Fibroblast of skin of left biceps (primary cell): ENCODE results near the gene NOX5.
"Not testable (repeated sequence)": the region's sequence is repeated elsewhere in the genome, so short reads cannot be mapped to it uniquely, and the experiment has no call there.

Source experiments
- DNase-seq, 2 experiments: peaks; one replicate each; pipeline ENCODE4 v3.0.0-alpha.2; 2013; ENCODE audit warnings: low read depth in 2 of 2

Gene NOX5

GRCh38 chr15:69058830-69059556 lies 44.5 kb downstream of the NOX5 start:
- DNase-seq, result peak; percentile 58 to 62

DNA sequence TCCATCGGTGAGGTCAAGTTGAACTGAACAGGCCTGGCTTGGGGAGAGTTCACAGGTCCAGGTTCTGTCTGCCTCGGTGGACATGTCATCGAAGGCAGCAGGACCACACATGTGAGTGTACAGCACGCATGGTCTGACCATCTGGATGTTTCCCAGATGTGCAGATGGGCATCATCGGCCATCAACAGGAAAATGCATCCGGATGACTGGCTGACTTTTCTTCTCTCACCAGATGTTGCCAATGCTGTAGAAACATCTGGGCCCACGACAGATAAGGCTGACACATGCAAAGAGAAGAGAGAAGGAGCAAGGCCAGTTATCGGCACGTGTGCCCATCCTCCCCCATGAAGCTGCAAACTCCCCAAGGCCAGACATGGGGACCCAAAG lies 45.1 kb downstream of the NOX5 start:
- no peak for DNase-seq

DNA sequence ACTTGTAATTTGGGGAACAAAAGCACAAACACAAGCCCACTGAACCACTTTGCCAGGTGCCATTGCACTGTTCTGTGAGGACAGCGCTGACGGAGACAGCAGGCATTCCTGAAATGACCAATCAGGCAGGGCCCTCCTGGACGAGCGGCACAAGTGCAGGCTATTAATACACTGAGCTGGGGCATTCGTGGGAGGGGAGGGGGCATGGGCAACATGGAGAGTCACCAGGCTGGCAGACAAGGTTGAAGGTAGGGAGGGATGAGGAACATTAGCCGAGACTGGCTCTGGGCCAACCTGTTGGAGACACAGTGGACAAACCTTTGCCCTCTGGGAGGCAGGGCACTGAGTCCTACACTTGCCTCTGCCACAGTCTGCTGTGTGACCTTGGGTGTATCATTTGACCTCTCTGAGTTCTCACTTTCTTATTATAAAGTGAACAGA lies 45.6 kb downstream of the NOX5 start:
- no peak for DNase-seq

DNA sequence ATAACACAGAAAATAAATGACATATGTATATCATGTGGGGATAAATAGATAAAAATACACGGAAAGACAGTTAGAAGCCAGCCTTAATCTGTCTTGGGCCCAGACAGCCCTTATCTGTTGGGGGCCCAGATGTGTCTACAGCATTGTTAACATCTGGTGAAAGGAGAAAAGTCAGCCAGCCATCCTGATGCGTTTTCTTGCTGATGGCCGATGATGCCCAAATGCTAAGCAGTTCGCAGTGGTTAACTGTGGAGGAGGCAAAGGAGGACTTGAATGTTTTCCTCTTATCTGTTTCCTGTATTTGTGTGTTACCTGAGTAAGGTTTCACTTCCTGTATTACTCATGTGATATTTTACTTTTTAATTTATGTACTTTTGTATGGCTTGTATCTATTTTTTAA lies 46.2 kb downstream of the NOX5 start:
- no peak for DNase-seq

DNA sequence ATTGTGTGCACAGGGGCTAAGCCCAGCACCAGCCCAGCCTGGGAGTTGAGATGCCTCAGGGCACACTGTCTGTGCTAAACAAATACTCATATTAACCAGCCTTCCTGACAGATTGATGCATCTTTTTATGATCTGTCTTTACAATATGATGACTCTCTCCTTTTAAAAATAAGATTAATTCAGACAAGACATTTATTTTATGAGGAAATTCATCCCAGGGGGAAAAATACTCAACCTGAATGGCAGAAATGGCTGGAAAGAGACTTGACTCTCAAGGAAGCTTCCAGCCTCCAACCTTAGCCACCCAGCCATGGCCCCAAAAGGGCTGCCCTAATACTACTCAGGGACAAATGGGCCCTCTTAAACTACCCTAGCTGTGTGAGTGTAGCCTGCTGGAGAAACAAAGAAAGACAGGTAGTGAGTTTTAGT lies 46.9 kb downstream of the NOX5 start:
- no peak for DNase-seq

DNA sequence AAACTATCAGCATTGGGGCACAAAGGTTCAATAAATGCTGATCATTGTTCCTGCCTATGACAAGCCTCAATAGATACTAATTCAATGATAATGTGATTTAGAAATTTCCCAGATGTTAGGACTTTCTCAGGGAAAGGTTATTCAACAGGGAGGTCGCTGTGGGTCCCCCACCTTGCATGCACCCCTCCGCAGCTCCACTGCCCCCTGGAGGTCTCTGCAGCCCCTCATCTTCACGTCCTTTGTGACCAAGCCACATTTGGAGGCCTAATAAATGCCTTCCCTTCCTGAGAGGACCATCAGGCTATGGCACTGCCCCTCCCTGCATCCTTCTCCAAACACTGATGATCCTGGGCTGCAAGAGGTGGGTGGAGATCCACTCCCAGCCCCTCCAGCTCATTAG lies 50.2 kb downstream of the NOX5 start:
- no peak for DNase-seq

- DNase-seq, result no peak
These were observed 51.8 kb downstream of the NOX5 start for GRCh38 chr15:69066007-69066995.

DNA sequence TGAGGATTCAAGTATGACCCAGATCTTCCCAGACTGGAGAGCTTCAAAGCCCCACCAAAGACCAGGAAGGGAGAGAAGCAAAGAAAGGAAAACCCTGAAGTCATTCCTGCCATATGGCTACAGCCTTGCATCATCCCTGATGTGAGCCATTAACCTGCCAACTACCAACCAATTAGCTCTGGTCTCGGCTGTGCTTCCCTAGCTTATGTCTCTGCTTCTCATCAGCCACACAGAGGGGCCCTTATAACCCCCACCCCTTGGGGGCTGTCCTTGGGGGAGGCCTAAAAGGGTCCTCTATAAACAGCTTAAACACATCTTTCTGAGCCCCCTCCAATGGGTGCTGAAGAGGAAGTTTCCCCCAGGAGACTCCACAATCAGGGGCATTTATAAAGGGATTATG lies 52.8 kb downstream of the NOX5 start:
- no peak for DNase-seq

DNA sequence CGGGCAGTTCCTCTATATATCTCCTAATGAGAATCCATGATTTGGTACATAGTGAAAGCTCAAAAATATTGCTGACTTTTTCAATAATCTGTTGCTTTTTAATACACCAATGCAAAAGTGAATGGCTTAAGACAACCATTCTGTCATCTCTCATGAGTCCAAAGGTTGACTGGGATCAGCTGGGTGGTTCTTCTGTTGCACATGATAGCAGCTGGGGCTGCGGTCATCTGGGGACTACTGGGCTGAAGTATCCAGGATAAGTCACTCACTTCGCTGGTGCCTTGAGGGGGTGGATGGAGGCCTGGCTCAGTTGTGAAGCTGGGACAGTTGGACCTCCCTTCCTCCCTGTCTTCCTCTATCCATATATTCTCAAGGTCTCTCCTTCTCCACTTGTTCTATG lies 53.7 kb downstream of the NOX5 start:
- DNase-seq, result no peak

GRCh38 chr15:69069290-69069689 lies 54.8 kb downstream of the NOX5 start:
- not testable (repeated sequence) for DNase-seq

GRCh38 chr15:69069996-69070395 lies 55.5 kb downstream of the NOX5 start:
- DNase-seq, result no peak

DNA sequence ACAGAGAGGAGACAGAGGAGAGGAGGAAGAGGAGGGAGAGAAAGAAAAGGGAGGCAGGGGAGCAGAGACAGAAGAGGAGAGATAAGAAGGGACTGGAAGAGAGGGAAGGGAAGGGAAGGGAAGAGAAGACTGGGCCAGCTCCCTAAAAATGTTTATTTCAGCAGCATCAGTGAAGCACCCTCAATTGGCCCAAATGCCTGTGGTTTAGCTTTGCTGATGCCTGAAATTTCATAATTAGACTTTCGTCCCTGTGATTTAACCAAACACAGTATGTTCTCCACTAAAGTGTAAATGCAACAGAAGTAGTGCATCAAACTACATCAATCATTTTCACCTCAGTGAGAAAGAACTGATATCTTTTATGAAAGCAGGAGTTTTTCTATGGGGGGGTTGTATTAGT lies 55.9 kb downstream of the NOX5 start:
- DNase-seq, result no peak

- DNase-seq, result no peak
These were observed 56.8 kb downstream of the NOX5 start for GRCh38 chr15:69071260-69071659.

DNA sequence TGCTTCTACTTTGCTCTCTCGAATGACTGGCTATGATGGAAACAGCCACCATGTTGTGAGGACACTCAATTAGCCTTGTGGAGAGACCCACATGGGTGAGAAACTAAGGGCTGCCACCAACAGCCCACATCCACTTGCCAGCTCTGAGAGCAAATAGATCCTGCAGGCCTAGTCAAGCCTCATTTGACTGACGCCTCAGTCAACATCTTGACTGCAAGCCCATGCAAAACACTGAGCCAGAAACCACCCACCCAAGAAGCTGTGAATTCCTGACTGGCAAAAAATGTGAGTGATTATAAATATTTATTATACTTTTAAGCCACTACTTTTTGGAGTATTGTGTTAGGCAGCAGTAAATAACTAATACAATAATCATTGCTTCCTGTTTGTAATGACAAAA lies 58.4 kb downstream of the NOX5 start:
- DNase-seq, result no peak

DNA sequence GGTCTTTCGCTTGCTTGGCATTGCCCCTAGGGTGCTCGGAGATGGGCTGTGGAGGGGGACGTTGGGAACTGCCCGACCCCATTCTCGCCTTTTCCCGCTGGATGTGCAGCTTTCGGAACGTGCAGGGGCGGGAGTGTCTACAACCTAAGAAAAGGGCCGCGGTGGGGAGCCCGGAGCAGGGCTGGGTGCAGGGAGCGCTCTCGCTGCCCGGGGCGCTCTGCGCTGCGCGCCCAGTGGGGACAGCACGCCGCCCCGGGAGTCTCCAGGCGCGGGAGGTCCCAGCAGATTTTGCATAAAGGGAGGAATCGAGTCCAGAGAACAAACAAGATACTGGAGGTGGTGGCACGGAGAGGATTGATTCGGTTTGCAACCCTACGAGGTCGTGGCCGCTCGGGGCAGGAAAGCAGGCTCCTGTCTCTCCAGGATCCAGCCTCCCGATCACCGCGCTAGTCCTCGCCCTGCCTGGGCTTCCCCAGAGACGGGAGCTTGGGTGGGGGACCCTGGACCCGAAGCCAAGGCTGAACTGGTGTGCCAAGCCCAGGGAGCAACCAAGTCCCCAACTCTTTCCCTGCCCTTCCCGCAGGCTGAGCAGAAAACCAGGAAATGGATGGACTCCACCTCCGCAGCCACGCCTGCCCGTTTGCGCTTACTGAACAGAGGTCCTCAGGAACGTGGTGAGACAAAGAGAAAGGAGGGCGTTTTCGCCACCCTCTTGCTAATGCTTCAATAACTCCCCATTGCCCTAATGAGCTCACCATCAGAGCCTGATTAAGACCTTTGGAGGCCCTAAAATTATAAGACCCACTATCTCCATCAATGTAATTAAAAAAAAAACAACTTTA lies 59.7 kb downstream of the NOX5 start:
- no peak for DNase-seq

GRCh38 chr15:69074843-69075224 lies 60.3 kb downstream of the NOX5 start:
- DNase-seq, result no peak

- DNase-seq, result no peak
These were observed 60.9 kb downstream of the NOX5 start for GRCh38 chr15:69075440-69075839.

DNA sequence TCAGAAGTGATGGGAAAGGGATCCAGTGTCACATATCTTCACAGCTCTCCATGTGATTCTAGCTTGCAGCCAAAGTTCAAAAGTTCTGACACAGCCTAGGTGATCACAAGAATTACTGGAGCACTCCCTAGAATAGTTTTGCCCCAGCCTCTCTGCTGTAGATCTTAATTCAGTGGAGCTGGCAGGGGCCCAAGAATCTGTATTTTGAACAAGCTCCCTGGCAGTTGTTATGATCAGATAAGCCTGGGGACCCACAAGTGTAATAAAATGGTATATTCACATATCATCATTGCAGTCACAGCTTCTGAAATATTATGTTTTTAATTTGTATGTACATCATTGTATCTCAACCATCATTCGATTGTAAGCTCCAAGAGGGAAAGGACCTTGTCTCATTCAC lies 62.3 kb downstream of the NOX5 start:
- no peak for DNase-seq

- no peak for DNase-seq
These were observed 64.1 kb downstream of the NOX5 start for GRCh38 chr15:69078638-69079037.

- DNase-seq, result no peak
These were observed 66.1 kb downstream of the NOX5 start for GRCh38 chr15:69080295-69081248.
